ENCODE measurements around the gene MGLL. TPM values are rescaled to one million over a fixed set of nuclear protein-coding genes. Genes with fewer than 3 reads are reported as not detected.
A peak's percentile ranks its signal among the peaks of the same experiment; 100 is the strongest.

Gene MGLL
- total and polyA plus RNA-seq, 9 of the 15 experiments (the other 6 are each of a cell fraction or from before 2014, with no cell fraction given) = 0.12 to 0.32 (median 0.18) TPM; not detected in 6

- no peak overlapping the region for H2AFZ ChIP-seq (ENCODE audit: low read depth, low read length)
- ATAC-seq (no peak), DNase-seq (ENCODE audit: extremely low read depth in 1 of 4, low spot score in 3 of 4) (no peak), FAIRE-seq (no peak)
- H3K27me3 ChIP-seq (ENCODE audit: control insufficient read depth in 2 of 2, insufficient read depth in 2 of 2, low read length in 2 of 2) = no peaks in the 10 kb centered on the region
- no peaks in the 10 kb centered on the region for H3K79me2 ChIP-seq (ENCODE audit: control insufficient read depth, insufficient read depth, low read length)
- no peaks in the 10 kb centered on the region for H3K9me3 ChIP-seq (replicated peaks; ENCODE audit: control insufficient read depth, insufficient read depth, low read depth, low read length)
- 0 out of 2 replicates have a peak overlapping the region, but pooled peaks have one; percentile 70 for H3K4me2 ChIP-seq (ENCODE audit: insufficient read depth, low read length)
- no TSS peak for BruUV-seq (replicated peaks)
- in situ Hi-C loops (cut with MboI) (no loop called here), intact Hi-C loops (cut with micrococcal nuclease) (no loop called here)
- TF ChIP-seq ZNF79 (CRISPR knock-in tag; IDR thresholded peaks at IDR 0.05; ENCODE audit: low read depth) (no peak), HDAC2 (IDR thresholded peaks at IDR 0.05) (no peak), ZNF75A (CRISPR knock-in tag; IDR thresholded peaks at IDR 0.05) (no peak), HDAC8 (tag; IDR thresholded peaks at IDR 0.05) (no peak)
- no peaks in the 10 kb centered on the region for H3K9me1 ChIP-seq (ENCODE audit: control insufficient read depth, insufficient read depth, low read length)
- H3K36me3 ChIP-seq (ENCODE audit: control insufficient read depth, insufficient read depth, low read length) = no peaks in the 10 kb centered on the region
- 0 out of 2 replicates have a peak, but pooled peaks cover 4% of the 10 kb centered on the region for H4K20me1 ChIP-seq (replicated peaks; ENCODE audit: control insufficient read depth, insufficient read depth, low read length)
- H3K4me1 ChIP-seq (replicated peaks in 1 of 2; ENCODE audit: control insufficient read depth in 2 of 2, insufficient read depth in 2 of 2, low read length in 2 of 2) = peaks cover 0 to 41% of the 10 kb centered on the region in 2 experiments; a peak in 2 of 5 replicates
- WGBS (ENCODE audit: insufficient coverage, low coverage, missing lambda C conversion rate) = 18% methylated on average over 8 of the region's 17 CpGs
- H3K27ac ChIP-seq (ENCODE audit: extremely low read depth, low read depth, low read length) = no peak overlapping the region
- CTCF ChIA-PET (ENCODE audit: low intra/inter-chr PET ratio) = no interaction called here
- H3K9ac ChIP-seq (ENCODE audit: insufficient read depth in 1 of 2, low read depth in 2 of 2, low read length in 2 of 2) = no peak overlapping the region
- POLR2A ChIA-PET = no interaction called here
- H3K4me3 ChIP-seq = no peak overlapping the region
These were observed 148.1 kb downstream of the MGLL start for GRCh38 chr3:127674101-127674721.
